ENCODE measurements around the gene ATG7.

The ATG7 gene

DNA sequence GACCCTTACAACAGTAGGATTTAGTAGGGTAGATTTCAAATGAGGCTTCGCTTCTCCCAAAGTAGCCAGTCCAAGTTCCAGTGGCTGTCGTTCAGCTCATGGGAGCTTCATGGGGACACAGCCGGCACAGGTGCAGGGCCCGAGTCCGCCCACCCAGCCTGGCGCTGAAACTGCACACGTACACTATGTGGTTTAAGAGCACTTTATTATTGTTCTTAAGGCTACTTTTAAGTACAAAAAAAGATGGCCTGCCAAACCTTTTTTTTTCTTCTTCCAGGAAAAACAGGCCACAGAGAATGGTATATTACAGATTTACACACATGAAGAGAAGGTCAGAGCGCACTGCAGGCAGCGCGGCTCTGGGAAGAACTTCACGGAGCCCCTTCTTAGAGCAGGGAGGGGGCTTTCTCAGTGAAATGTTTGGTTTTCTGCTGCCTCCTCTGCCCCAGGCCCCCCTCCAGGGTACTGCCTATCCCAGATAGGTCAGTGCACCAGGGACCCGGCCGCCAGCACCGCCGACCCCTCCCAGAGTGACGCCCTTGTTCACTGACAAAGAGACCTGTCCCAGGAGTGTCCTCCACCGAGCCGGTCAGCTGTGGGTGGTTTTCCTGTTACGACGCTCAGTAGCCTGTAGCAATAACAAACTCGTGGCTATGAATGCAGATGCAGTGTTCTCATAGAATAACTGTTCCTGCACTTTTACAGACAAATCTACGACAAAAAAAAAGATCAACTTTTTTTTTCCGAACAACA, 283.9 kb downstream of the ATG7 start:
- DNase-seq (ENCODE audit: low spot score) = no peak

DNA sequence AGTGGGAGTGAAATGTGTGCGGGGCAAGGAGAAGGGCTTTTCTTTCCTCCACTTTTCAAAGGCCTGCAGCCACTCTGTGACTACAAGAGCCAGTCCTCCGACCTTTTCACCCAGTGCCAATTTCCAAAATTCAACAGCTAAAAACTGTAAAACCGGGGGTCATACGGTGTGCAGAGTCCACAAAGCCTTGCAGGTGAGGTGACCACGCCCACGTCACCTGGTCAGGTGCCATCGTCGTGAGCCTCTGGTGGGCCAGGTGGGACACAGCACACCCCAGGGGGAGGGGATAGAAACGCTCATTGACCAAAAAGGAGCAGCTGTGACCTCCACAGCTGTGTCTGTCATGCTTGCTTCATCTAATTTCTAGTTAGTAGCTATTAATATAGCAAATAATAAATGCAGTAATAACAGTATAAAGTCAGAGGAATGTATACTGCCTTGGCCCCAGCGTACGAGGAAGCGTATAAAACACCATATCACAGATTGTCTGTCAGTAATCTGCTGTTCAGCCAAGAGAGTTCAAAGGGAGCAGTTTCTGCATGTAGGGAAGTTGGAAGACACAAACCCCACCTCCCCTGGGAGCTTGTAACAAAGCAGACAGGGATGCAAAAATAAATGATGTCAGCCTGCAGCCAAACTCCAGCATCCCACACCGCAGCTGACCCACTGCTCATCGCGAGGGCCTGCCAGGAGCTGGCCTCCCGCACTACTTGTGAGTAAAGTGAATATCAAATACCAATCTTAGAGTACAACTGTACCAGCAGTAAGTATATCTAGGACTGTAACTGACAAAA, 284.9 kb downstream of the ATG7 start:
- DNase-seq (ENCODE audit: low spot score) = no peak

GRCh38 chr3:11558002-11558401, 285.8 kb downstream of the ATG7 start:
- DNase-seq (ENCODE audit: low spot score) = no peak

GRCh38 chr3:11558411-11558903, 286.3 kb downstream of the ATG7 start:
- no peak for DNase-seq (ENCODE audit: low spot score)

GRCh38 chr3:11558918-11559815, 287.0 kb downstream of the ATG7 start:
- DNase-seq (ENCODE audit: low spot score) = no peak

- no peak for DNase-seq (ENCODE audit: low spot score)
Observed at GRCh38 chr3:11559816-11560633, 287.8 kb downstream of the ATG7 start.

DNA sequence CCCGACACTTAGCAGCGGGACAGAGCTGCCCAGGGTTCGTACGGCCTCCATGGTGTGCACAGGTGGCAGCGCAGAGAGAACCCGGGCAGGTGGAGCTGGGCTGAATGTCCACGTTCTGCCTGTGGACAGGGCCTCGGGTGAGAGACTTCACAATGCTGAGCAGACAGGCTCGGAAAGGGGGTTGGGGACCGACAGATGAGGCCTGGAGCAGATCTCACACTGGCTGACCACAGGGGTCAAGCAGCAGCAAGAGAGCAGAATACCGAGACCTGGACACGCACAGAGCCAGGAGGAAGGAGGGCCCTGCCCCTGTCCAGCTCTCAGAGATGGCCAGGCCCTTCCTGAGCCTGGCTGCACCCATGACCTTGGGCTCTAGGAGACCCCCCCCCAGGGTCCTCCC, 288.5 kb downstream of the ATG7 start:
- DNase-seq (ENCODE audit: low spot score) = no peak

- DNase-seq (ENCODE audit: low spot score) = no peak
Observed at GRCh38 chr3:11562277-11562881, 290.2 kb downstream of the ATG7 start.

GRCh38 chr3:11563159-11563864, 291.1 kb downstream of the ATG7 start:
- DNase-seq (ENCODE audit: low spot score) = no peak

DNA sequence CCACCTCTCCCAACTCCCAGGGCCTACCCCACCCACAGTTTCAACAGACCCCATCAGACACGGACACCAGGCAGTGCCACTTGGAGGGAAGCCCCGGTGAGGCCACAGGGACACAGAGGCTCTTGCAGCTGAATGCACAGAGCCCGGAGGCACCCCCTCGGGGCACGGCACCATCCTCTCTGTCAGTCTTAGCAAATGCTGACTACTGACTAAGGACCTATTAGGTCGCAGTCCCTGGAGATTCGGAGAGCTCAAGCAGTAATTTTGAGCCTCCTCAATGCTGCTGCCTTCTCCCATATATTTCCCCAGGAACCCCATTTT, 291.6 kb downstream of the ATG7 start:
- no peak for DNase-seq (ENCODE audit: low spot score)

DNA sequence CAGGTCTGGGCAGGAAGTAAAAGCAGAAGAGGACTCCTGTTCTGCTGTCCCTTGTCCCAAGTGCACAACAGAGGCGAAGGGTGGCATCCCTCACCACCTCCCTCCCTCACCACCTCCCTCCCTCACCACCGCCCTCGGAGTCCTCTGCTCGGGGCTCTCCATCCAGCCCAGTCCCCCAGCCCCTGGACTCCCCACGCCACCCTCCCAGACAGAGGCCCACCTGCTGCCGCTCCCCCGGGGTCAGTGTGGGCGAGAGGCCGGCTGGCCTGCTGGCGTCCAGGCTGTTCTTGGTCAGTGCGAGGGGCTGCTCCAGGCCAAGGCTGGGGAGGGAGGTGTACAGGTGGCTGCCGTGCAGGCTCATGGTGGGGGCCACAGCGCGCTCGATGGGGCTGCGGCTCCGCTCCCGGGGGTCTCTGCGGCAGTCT, 292.4 kb downstream of the ATG7 start:
- DNase-seq (ENCODE audit: low spot score) = no peak

DNA sequence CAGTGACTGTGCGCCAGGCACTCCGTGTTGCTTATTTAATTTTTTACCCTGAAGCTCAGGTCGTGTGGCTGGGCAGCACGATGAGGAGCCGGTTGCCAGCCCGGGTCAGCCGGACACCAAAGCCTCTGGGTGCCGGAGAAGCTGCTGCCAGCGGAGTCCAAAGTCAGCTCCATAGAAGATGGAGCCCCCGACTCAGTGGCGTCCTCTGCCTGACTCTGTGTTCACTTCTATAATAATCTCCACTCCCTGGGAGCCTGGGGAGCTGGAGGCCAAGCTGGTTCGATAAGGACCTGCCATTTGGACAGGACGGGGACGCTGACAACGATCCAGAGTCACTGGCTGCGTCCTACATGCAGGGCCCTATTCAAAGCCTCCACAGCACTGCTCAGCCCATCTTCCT, 292.9 kb downstream of the ATG7 start:
- no peak for DNase-seq (ENCODE audit: low spot score)

GRCh38 chr3:11565492-11565891, 293.3 kb downstream of the ATG7 start:
- DNase-seq (ENCODE audit: low spot score) = no peak

- no peak for DNase-seq (ENCODE audit: low spot score)
Observed at GRCh38 chr3:11565932-11566331, 293.7 kb downstream of the ATG7 start.

GRCh38 chr3:11566478-11566877, 294.3 kb downstream of the ATG7 start:
- DNase-seq (ENCODE audit: low spot score) = no peak

DNA sequence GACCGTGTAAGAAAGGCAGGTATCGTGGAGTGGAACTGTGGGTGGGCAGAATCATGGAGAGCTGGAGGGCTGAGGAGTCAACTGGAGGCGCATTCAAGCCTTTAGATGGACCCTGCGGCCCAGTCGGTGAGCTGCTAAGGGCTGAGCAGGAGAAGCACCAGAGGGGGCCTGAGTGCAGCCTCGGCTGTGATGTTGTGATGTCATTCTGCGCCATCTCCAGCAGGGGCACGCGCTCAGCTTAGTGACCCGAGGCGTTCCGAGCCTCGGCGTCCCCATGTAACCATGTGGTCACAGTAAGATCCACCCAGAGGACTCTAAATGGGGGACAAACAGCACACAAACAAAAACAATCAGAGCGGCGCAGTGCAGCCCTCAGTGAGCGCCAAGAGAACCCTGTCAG, 294.7 kb downstream of the ATG7 start:
- DNase-seq (ENCODE audit: low spot score) = no peak

DNA sequence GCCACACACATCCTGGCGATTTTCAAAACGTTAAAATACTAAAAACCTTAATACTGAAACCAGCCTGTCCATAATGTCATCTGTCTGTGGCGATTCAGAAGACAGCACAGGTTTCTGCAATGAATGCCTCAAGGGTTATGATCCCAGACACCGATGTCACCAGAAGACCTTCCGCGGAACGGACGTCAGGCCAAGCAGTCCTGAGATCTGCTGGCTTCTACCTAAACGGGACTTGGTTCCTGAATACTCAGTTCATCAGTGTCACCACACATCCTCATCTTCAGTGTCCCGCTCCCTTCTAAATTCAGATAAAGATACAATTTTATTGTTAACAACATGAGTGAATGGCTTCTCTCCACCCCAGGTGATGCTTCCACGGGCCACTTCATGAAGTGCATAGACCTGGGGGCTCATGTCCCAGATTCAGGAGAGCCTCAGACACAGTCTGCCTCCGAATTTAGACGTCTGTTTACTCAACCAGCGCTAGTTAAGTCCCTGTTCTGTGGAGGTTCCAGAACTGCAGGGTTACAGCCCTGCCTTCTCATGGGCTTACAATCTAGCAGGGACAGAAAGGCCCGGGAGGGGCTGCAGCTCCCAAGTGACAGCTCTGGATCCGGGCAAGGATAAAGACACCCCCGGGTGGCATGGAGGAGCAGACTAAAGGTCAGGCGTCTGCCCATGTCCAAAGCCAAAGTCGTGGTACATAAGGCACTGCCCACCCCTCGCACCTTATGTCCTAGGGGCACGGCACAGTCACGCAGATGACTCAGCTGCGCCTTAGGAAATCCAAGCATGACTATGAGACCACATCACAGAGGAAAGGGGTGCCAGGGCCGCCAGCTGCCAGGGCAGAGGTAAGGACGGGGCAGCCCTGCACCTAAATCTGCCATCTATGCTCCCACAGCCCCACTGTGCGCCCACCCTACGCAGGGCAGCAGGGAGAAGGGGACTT, 295.6 kb downstream of the ATG7 start:
- DNase-seq (ENCODE audit: low spot score) = no peak

GRCh38 chr3:11568503-11569155, 296.4 kb downstream of the ATG7 start:
- no peak for DNase-seq (ENCODE audit: low spot score)

Measured in HuH-7.5 (cell line).